ENCODE measurements around the gene BLOC1S1.

The BLOC1S1 gene

GRCh38 chr12:55704824-55705718 lies 10.8 kb upstream of the BLOC1S1 start:
- Histone ChIP-seq H3K4me2 (ENCODE audit: low read length) (no peak overlapping the region), H2AK5ac (ENCODE audit: low read length) (no peak overlapping the region), H3K4me1 (ENCODE audit: control insufficient read depth, low read depth, low read length) (peaks cover 4% of the 10 kb centered on the region), H2BK15ac (replicated peaks; ENCODE audit: low read depth) (no peak overlapping the region), H3K18ac (ENCODE audit: low read length) (no peak overlapping the region), H4K8ac (ENCODE audit: low read depth, low read length) (no peak overlapping the region), H3K79me2 (ENCODE audit: control insufficient read depth, insufficient read depth, low read length) (no peaks in the 10 kb centered on the region), H4K5ac (ENCODE audit: low read length) (no peak overlapping the region), H3K27ac (ENCODE audit: low read depth, low read length) (no peak overlapping the region), H2BK5ac (ENCODE audit: low read length) (no peak overlapping the region), H3K4me3 (ENCODE audit: low read length) (no peak overlapping the region), H3K27me3 (ENCODE audit: insufficient read depth, low read length, poor library complexity) (no peaks in the 10 kb centered on the region), H3K79me1 (ENCODE audit: low read length) (peaks cover 2% of the 10 kb centered on the region), H2BK120ac (ENCODE audit: low read depth, low read length) (no peak overlapping the region), H3K23ac (ENCODE audit: low read length) (no peak overlapping the region), H3K36me3 (ENCODE audit: control insufficient read depth, insufficient read depth, low read length) (no peaks in the 10 kb centered on the region), H3K56ac (ENCODE audit: low read length) (no peak overlapping the region), H3K4ac (ENCODE audit: low read depth, low read length) (no peak overlapping the region), H3K9ac (ENCODE audit: low read length) (no peak overlapping the region)
- no peak for DNase-seq
- no CpG with 5 or more reads among the region's 9 CpGs for WGBS (ENCODE audit: extremely low coverage, insufficient coverage, low lambda C conversion rate)

- Histone ChIP-seq H3K27me3 (ENCODE audit: insufficient read depth, low read length, poor library complexity) (no peaks in the 10 kb centered on the region), H3K4me2 (ENCODE audit: low read length) (no peak overlapping the region), H3K18ac (ENCODE audit: low read length) (no peak overlapping the region), H3K4me1 (ENCODE audit: control insufficient read depth, low read depth, low read length) (peaks cover 4% of the 10 kb centered on the region), H3K56ac (ENCODE audit: low read length) (no peak overlapping the region), H2AK5ac (ENCODE audit: low read length) (no peak overlapping the region), H4K8ac (ENCODE audit: low read depth, low read length) (no peak overlapping the region), H2BK15ac (replicated peaks; ENCODE audit: low read depth) (no peak overlapping the region), H2BK120ac (ENCODE audit: low read depth, low read length) (no peak overlapping the region), H3K36me3 (ENCODE audit: control insufficient read depth, insufficient read depth, low read length) (no peaks in the 10 kb centered on the region), H3K9ac (ENCODE audit: low read length) (no peak overlapping the region), H3K4ac (ENCODE audit: low read depth, low read length) (no peak overlapping the region), H3K27ac (ENCODE audit: low read depth, low read length) (no peak overlapping the region), H3K23ac (ENCODE audit: low read length) (no peak overlapping the region), H3K4me3 (ENCODE audit: low read length) (no peak overlapping the region), H4K5ac (ENCODE audit: low read length) (no peak overlapping the region), H3K79me2 (ENCODE audit: control insufficient read depth, insufficient read depth, low read length) (no peaks in the 10 kb centered on the region), H2BK5ac (ENCODE audit: low read length) (no peak overlapping the region), H3K79me1 (ENCODE audit: low read length) (peaks cover 2% of the 10 kb centered on the region)
- DNase-seq = peak; percentile 68
- WGBS (ENCODE audit: extremely low coverage, insufficient coverage, low lambda C conversion rate) = no CpG with 5 or more reads among the region's 5 CpGs
These were observed 10.0 kb upstream of the BLOC1S1 start for GRCh38 chr12:55705782-55706402.

GRCh38 chr12:55706568-55707218 lies 9.2 kb upstream of the BLOC1S1 start:
- H2BK5ac ChIP-seq (ENCODE audit: low read length) = no peak overlapping the region
- no peaks in the 10 kb centered on the region for H3K27me3 ChIP-seq (ENCODE audit: insufficient read depth, low read length, poor library complexity)
- H2BK120ac ChIP-seq (ENCODE audit: low read depth, low read length) = no peak overlapping the region
- H3K36me3 ChIP-seq (ENCODE audit: control insufficient read depth, insufficient read depth, low read length) = no peaks in the 10 kb centered on the region
- peaks cover 4% of the 10 kb centered on the region for H3K4me1 ChIP-seq (ENCODE audit: control insufficient read depth, low read depth, low read length)
- no peak for DNase-seq
- no peak overlapping the region for H3K4me3 ChIP-seq (ENCODE audit: low read length)
- H3K18ac ChIP-seq (ENCODE audit: low read length) = no peak overlapping the region
- peak overlapping the region; percentile 82 for H3K56ac ChIP-seq (ENCODE audit: low read length)
- no peaks in the 10 kb centered on the region for H3K79me2 ChIP-seq (ENCODE audit: control insufficient read depth, insufficient read depth, low read length)
- no peak overlapping the region for H2BK15ac ChIP-seq (replicated peaks; ENCODE audit: low read depth)
- H3K23ac ChIP-seq (ENCODE audit: low read length) = no peak overlapping the region
- H3K27ac ChIP-seq (ENCODE audit: low read depth, low read length) = no peak overlapping the region
- H4K8ac ChIP-seq (ENCODE audit: low read depth, low read length) = no peak overlapping the region
- peak overlapping the region; percentile 49 for H3K4me2 ChIP-seq (ENCODE audit: low read length)
- no peak overlapping the region for H3K4ac ChIP-seq (ENCODE audit: low read depth, low read length)
- no peaks in the 10 kb centered on the region for H3K79me1 ChIP-seq (ENCODE audit: low read length)
- H3K9ac ChIP-seq (ENCODE audit: low read length) = peak overlapping the region; percentile 59
- H4K5ac ChIP-seq (ENCODE audit: low read length) = no peak overlapping the region
- no CpG with 5 or more reads among the region's 2 CpGs for WGBS (ENCODE audit: extremely low coverage, insufficient coverage, low lambda C conversion rate)
- no peak overlapping the region for H2AK5ac ChIP-seq (ENCODE audit: low read length)

- H3K79me2 ChIP-seq (ENCODE audit: control insufficient read depth, insufficient read depth, low read length) = no peaks in the 10 kb centered on the region
- H2BK120ac ChIP-seq (ENCODE audit: low read depth, low read length) = no peak overlapping the region
- no CpG with 5 or more reads among the region's 22 CpGs for WGBS (ENCODE audit: extremely low coverage, insufficient coverage, low lambda C conversion rate)
- H2AK5ac ChIP-seq (ENCODE audit: low read length) = no peak overlapping the region
- H3K79me1 ChIP-seq (ENCODE audit: low read length) = no peaks in the 10 kb centered on the region
- H3K23ac ChIP-seq (ENCODE audit: low read length) = no peak overlapping the region
- no peak overlapping the region for H2BK15ac ChIP-seq (replicated peaks; ENCODE audit: low read depth)
- H3K27ac ChIP-seq (ENCODE audit: low read depth, low read length) = no peak overlapping the region
- peaks cover 4% of the 10 kb centered on the region for H3K4me1 ChIP-seq (ENCODE audit: control insufficient read depth, low read depth, low read length)
- peak; percentile 60 for DNase-seq
- peak overlapping the region; percentile 49 for H3K4me2 ChIP-seq (ENCODE audit: low read length)
- peak overlapping the region; percentile 46 for H3K4me3 ChIP-seq (ENCODE audit: low read length)
- peak overlapping the region; percentile 59 for H3K9ac ChIP-seq (ENCODE audit: low read length)
- peak overlapping the region; percentile 45 for H3K18ac ChIP-seq (ENCODE audit: low read length)
- no peaks in the 10 kb centered on the region for H3K36me3 ChIP-seq (ENCODE audit: control insufficient read depth, insufficient read depth, low read length)
- no peak overlapping the region for H4K5ac ChIP-seq (ENCODE audit: low read length)
- H3K4ac ChIP-seq (ENCODE audit: low read depth, low read length) = no peak overlapping the region
- H2BK5ac ChIP-seq (ENCODE audit: low read length) = no peak overlapping the region
- no peak overlapping the region for H4K8ac ChIP-seq (ENCODE audit: low read depth, low read length)
- peak overlapping the region; percentile 82 for H3K56ac ChIP-seq (ENCODE audit: low read length)
- H3K27me3 ChIP-seq (ENCODE audit: insufficient read depth, low read length, poor library complexity) = no peaks in the 10 kb centered on the region
These were observed 8.6 kb upstream of the BLOC1S1 start for GRCh38 chr12:55707219-55707671.

- peak; percentile 91 for DNase-seq
- Histone ChIP-seq H3K27ac (ENCODE audit: low read depth, low read length) (no peak within 1 kb of the TSS), H3K4me1 (ENCODE audit: control insufficient read depth, low read depth, low read length) (peaks cover 4% of the 10 kb centered on the region)
These were observed 7.8 kb upstream of the BLOC1S1 start, which contains the start of gene ITGA7 for GRCh38 chr12:55707841-55708694. ITGA7 (minus strand) TSS chr12:55707904; CDS start chr12:55707682, 222 bp downstream.

More at GRCh38 chr12:55707841-55708694, 7.8 kb upstream of the BLOC1S1 start, which contains the start of gene ITGA7:
- Histone ChIP-seq H4K5ac (ENCODE audit: low read length) (no peak within 1 kb of the TSS), H2AK5ac (ENCODE audit: low read length) (no peak within 1 kb of the TSS), H4K8ac (ENCODE audit: low read depth, low read length) (no peak within 1 kb of the TSS), H3K79me1 (ENCODE audit: low read length) (no peaks in the 10 kb centered on the region), H3K18ac (ENCODE audit: low read length) (peak within 1 kb of the TSS; percentile 45), H2BK120ac (ENCODE audit: low read depth, low read length) (no peak within 1 kb of the TSS), H3K56ac (ENCODE audit: low read length) (peak within 1 kb of the TSS; percentile 82), H3K9ac (ENCODE audit: low read length) (peak within 1 kb of the TSS; percentile 64), H3K23ac (ENCODE audit: low read length) (no peak within 1 kb of the TSS), H3K27me3 (ENCODE audit: insufficient read depth, low read length, poor library complexity) (no peaks in the 10 kb centered on the region), H3K4me3 (ENCODE audit: low read length) (peak within 1 kb of the TSS; percentile 52), H3K4ac (ENCODE audit: low read depth, low read length) (no peak within 1 kb of the TSS), H3K79me2 (ENCODE audit: control insufficient read depth, insufficient read depth, low read length) (no peaks in the 10 kb centered on the region), H2BK5ac (ENCODE audit: low read length) (no peak within 1 kb of the TSS), H3K4me2 (ENCODE audit: low read length) (peak within 1 kb of the TSS; percentile 89), H3K36me3 (ENCODE audit: control insufficient read depth, insufficient read depth, low read length) (no peaks in the 10 kb centered on the region), H2BK15ac (replicated peaks; ENCODE audit: low read depth) (no peak within 1 kb of the TSS)
- WGBS (ENCODE audit: extremely low coverage, insufficient coverage, low lambda C conversion rate) = no CpG with 5 or more reads among the region's 39 CpGs
